GM23248 (cell line): Measurements from ENCODE around the gene HCFC1R1. TPM values are rescaled to one million over a fixed set of nuclear protein-coding genes. Genes with fewer than 3 reads are reported as not detected.

Source experiments
- DNase-seq: peaks from one replicate; pipeline ENCODE4 v3.0.0-alpha.2; 2015
- H2AFZ ChIP-seq: fragments of 200-600 bp; sonication (generic); 2 replicates; pipeline ENCODE4 v1.6.1; 2016; ENCODE audit warnings: antibody characterized with exemption
- H3F3A ChIP-seq: fragments of 200-600 bp; sonication (generic); 2 replicates; pipeline ENCODE4 v1.6.1; 2016; ENCODE audit warnings: mild to moderate bottlenecking, antibody characterized with exemption, mixed run types; ENCODE audit not compliant: insufficient read depth
- H3K27ac ChIP-seq: fragments of 200-600 bp; sonication (generic); 2 replicates; pipeline ENCODE4 v1.5.1; 2016; ENCODE audit warnings: mild to moderate bottlenecking
- H3K27me3 ChIP-seq: fragments of 200-600 bp; sonication (generic); replicated peaks from 2 replicates; pipeline ENCODE4 v1.6.1; 2016; ENCODE audit warnings: mild to moderate bottlenecking; ENCODE audit not compliant: insufficient read depth
- H3K36me3 ChIP-seq: fragments of 200-600 bp; sonication (generic); 2 replicates; pipeline ENCODE4 v1.6.1; 2016; ENCODE audit warnings: low read depth, mild to moderate bottlenecking
- H3K4me1 ChIP-seq: fragments of 200-600 bp; sonication (generic); 2 replicates; pipeline ENCODE4 v1.6.1; 2016; ENCODE audit warnings: mild to moderate bottlenecking; ENCODE audit not compliant: insufficient read depth
- H3K4me2 ChIP-seq: fragments of 200-600 bp; sonication (generic); one replicate; pipeline ENCODE4 v1.6.1; 2016; ENCODE audit warnings: mild to moderate bottlenecking; ENCODE audit not compliant: unreplicated experiment
- H3K4me3 ChIP-seq: fragments of 200-600 bp; sonication (generic); 2 replicates; pipeline ENCODE4 v1.5.1; 2016; ENCODE audit warnings: mild to moderate bottlenecking
- H3K79me2 ChIP-seq: fragments of 200-600 bp; sonication (generic); 2 replicates; pipeline ENCODE4 v1.6.1; 2016; ENCODE audit warnings: mild to moderate bottlenecking; ENCODE audit not compliant: insufficient read depth
- H3K9ac ChIP-seq: fragments of 200-600 bp; sonication (generic); 2 replicates; pipeline ENCODE4 v1.6.1; 2016; ENCODE audit warnings: mild to moderate bottlenecking
- H3K9me2 ChIP-seq: fragments of 200-600 bp; sonication (generic); 2 replicates; pipeline ENCODE4 v1.6.1; 2016; ENCODE audit warnings: mixed run types, mild to moderate bottlenecking, moderate library complexity; ENCODE audit not compliant: insufficient read depth
- H3K9me3 ChIP-seq: fragments of 200-600 bp; sonication (generic); one replicate; pipeline ENCODE4 v1.6.1; 2017; ENCODE audit warnings: low read depth
- H4K20me1 ChIP-seq: fragments of 200-600 bp; sonication (generic); 2 replicates; pipeline ENCODE4 v1.6.0; 2016; ENCODE audit not compliant: insufficient read depth
- EZH2 ChIP-seq: fragments of 200-600 bp; sonication (generic); IDR thresholded peaks from 2 replicates; pipeline ENCODE4 v1.6.1; 2018; ENCODE audit warnings: antibody characterized with exemption, mild to moderate bottlenecking; ENCODE audit not compliant: insufficient read depth, poor library complexity, severe bottlenecking
- EZH2phosphoT487 ChIP-seq: fragments of 200-600 bp; sonication (generic); IDR thresholded peaks from 2 replicates; pipeline ENCODE4 v1.6.1; 2018; ENCODE audit warnings: antibody characterized with exemption, moderate library complexity, mild to moderate bottlenecking, low read depth; ENCODE audit not compliant: insufficient read depth
- WGBS, 2 experiments: methylation state at CpG; one replicate each; pipeline ENCODE4 v1.1.6; 2015 to 2017; ENCODE audit warnings: low lambda C conversion rate in 2 of 2, low coverage in 1 of 2; ENCODE audit errors: missing lambda C conversion rate in 2 of 2; 5-methylcytosine and 5-hydroxymethylcytosine counted together
- in situ Hi-C: fragments of 300-500 bp; cut with MboI; formaldehyde crosslinking; loops from 2 replicates; pipeline ENCODE4 v1.15.0; 2020
- polyA plus RNA-seq: library from polyadenylated mRNA; unstranded; fragments of >200 nt; fragmentation: Nextera tagmentation; extraction: Ambion mirVana; gene quantifications from 2 replicates; pipeline ENCODE4 v1.2.1, GENCODE V29; 2016
- total RNA-seq: library from RNA; depleted of rRNA; stranded (reverse); fragments of >200 nt; shearing (Covaris generic); gene quantifications from 2 replicates; pipeline ENCODE4 v1.2.3, GENCODE V29; 2014

The HCFC1R1 gene
- total and polyA plus RNA-seq, 2 experiments from 2014 or later = 7.2 to 53.2 TPM

- no peaks in the 10 kb centered on the region for H3K4me1 ChIP-seq
- H3K9me2 ChIP-seq = no peaks in the 10 kb centered on the region
- no peaks in the 10 kb centered on the region for H3K27me3 ChIP-seq
- H4K20me1 ChIP-seq = no peaks in the 10 kb centered on the region
- no peak overlapping the region for H3K4me3 ChIP-seq
- no peaks in the 10 kb centered on the region for H3K9me3 ChIP-seq
- no peak for DNase-seq
- in situ Hi-C loops = no loop called here
- H3K36me3 ChIP-seq = no peaks in the 10 kb centered on the region
- H3K79me2 ChIP-seq = no peaks in the 10 kb centered on the region
- H3K9ac ChIP-seq = no peak overlapping the region
- H2AFZ ChIP-seq = no peak overlapping the region
- H3K4me2 ChIP-seq = no peak overlapping the region
- TF ChIP-seq EZH2 (no peak), EZH2phosphoT487 (no peak)
- H3K27ac ChIP-seq = no peak overlapping the region
- WGBS, 2 experiments = 91 to 92% methylated on average over 7 of the region's 7 CpGs
- H3F3A ChIP-seq = no peaks in the 10 kb centered on the region
Observed at GRCh38 chr16:2976201-2976600, 47.5 kb downstream of the HCFC1R1 start.

- no peaks in the 10 kb centered on the region for H3K4me1 ChIP-seq
- no peaks in the 10 kb centered on the region for H3K36me3 ChIP-seq
- H3K9ac ChIP-seq = no peak overlapping the region
- H3K9me3 ChIP-seq = no peaks in the 10 kb centered on the region
- DNase-seq = no peak
- H3F3A ChIP-seq = no peaks in the 10 kb centered on the region
- WGBS, 2 experiments = 92 to 96% methylated on average over 27 to 28 of the region's 28 CpGs
- no peak overlapping the region for H3K27ac ChIP-seq
- in situ Hi-C loops = no loop called here
- H3K4me2 ChIP-seq = no peak overlapping the region
- no peaks in the 10 kb centered on the region for H4K20me1 ChIP-seq
- H3K9me2 ChIP-seq = no peaks in the 10 kb centered on the region
- H3K79me2 ChIP-seq = no peaks in the 10 kb centered on the region
- no peak for TF ChIP-seq EZH2phosphoT487
- TF ChIP-seq EZH2 = no peak
- no peak overlapping the region for H3K4me3 ChIP-seq
- H2AFZ ChIP-seq = no peak overlapping the region
- H3K27me3 ChIP-seq = no peaks in the 10 kb centered on the region
Observed at GRCh38 chr16:2975161-2975795, 48.5 kb downstream of the HCFC1R1 start.

- H4K20me1 ChIP-seq = no peaks in the 10 kb centered on the region
- DNase-seq = no peak
- H3K4me3 ChIP-seq = no peak overlapping the region
- in situ Hi-C loops = no loop called here
- no peaks in the 10 kb centered on the region for H3K9me2 ChIP-seq
- TF ChIP-seq EZH2phosphoT487 (no peak), EZH2 (no peak)
- H2AFZ ChIP-seq = no peak overlapping the region
- H3K4me2 ChIP-seq = no peak overlapping the region
- H3K36me3 ChIP-seq = no peaks in the 10 kb centered on the region
- no peaks in the 10 kb centered on the region for H3K4me1 ChIP-seq
- no peak overlapping the region for H3K27ac ChIP-seq
- WGBS, 2 experiments = 96 to 98% methylated on average over 11 to 12 of the region's 15 CpGs
- H3K9me3 ChIP-seq = no peaks in the 10 kb centered on the region
- H3F3A ChIP-seq = no peaks in the 10 kb centered on the region
- no peaks in the 10 kb centered on the region for H3K27me3 ChIP-seq
- H3K79me2 ChIP-seq = no peaks in the 10 kb centered on the region
- no peak overlapping the region for H3K9ac ChIP-seq
Observed at GRCh38 chr16:2974319-2975056, 49.3 kb downstream of the HCFC1R1 start.

GRCh38 chr16:2973605-2974318, 50.0 kb downstream of the HCFC1R1 start:
- H4K20me1 ChIP-seq = no peaks in the 10 kb centered on the region
- no peaks in the 10 kb centered on the region for H3F3A ChIP-seq
- WGBS, 2 experiments = 90 to 96% methylated on average over 13 to 15 of the region's 17 CpGs
- no peak overlapping the region for H3K4me3 ChIP-seq
- TF ChIP-seq EZH2phosphoT487 (no peak), EZH2 (no peak)
- no peak overlapping the region for H2AFZ ChIP-seq
- H3K27ac ChIP-seq = no peak overlapping the region
- H3K9me3 ChIP-seq = no peaks in the 10 kb centered on the region
- no peaks in the 10 kb centered on the region for H3K36me3 ChIP-seq
- H3K4me2 ChIP-seq = no peak overlapping the region
- in situ Hi-C loops = no loop called here
- H3K9ac ChIP-seq = no peak overlapping the region
- H3K79me2 ChIP-seq = no peaks in the 10 kb centered on the region
- H3K9me2 ChIP-seq = no peaks in the 10 kb centered on the region
- no peaks in the 10 kb centered on the region for H3K4me1 ChIP-seq
- H3K27me3 ChIP-seq = no peaks in the 10 kb centered on the region
- DNase-seq = no peak
